ENCODE results near the gene KIT.

The KIT gene

GRCh38 chr4:54708339-54709279 lies 50.9 kb downstream of the KIT start:
- DNase-seq, result peak; percentile 15

DNA sequence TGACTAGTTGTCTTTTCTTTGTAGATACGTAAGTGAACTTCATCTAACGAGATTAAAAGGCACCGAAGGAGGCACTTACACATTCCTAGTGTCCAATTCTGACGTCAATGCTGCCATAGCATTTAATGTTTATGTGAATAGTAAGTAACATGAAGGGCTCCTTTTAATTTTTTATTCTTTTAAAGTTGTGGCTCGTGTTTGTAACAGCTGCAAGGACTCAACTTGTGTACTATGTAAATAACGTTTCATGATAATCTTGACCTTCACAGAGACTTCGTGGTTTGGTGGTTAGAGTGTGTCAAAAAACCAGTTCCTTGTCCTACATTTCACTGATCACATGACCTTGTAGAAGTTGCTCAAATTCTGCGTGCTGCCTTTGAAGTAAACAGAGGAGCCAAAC lies 51.6 kb downstream of the KIT start:
- DNase-seq, result peak; percentile 78

DNA sequence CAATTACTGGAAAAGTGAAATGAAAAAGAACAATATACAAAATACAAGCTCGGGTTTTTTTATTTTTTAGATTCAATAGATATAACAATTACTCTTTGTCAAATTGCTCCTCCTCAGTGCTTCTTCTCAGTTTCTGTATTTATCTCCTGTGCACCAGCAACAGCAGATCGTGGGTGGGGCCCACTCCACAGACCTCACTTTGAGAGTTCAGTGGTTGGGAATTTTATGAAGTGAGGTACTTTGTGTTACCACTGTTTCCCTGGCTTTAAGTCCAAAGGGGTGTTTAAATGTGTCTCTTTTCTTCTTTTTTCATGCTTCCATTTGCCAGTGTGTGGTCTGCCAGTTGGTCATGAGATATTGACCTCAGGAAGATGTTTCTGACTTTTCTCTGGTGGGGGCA lies 54.4 kb downstream of the KIT start:
- peak; percentile 84 for DNase-seq

- DNase-seq, result no peak
Observed at GRCh38 chr4:54714631-54715030, 56.9 kb downstream of the KIT start.

- DNase-seq, result no peak
Observed at GRCh38 chr4:54716478-54717065, 58.8 kb downstream of the KIT start.

DNA sequence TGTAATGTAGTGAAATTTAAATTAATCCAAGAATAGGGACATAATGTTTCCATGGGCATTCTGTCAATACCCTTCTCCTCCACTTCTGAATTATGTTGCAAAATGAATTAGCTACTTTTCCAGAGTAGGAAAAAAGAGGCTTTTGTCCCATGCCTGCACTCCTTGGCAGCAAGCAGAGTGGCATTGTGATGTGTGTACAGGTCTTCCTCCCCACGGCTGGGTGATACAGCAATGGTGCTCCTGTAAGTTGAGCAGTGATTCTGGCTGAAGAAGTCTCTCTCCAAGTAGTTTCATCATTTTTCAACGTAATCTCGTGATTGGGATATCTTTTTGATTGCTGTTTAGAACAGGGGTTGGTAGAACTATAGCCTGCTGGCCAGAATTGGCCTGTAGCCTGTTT lies 59.9 kb downstream of the KIT start:
- no peak for DNase-seq

- peak; percentile 45 for DNase-seq
Observed at GRCh38 chr4:54719378-54719777, 61.6 kb downstream of the KIT start.

DNA sequence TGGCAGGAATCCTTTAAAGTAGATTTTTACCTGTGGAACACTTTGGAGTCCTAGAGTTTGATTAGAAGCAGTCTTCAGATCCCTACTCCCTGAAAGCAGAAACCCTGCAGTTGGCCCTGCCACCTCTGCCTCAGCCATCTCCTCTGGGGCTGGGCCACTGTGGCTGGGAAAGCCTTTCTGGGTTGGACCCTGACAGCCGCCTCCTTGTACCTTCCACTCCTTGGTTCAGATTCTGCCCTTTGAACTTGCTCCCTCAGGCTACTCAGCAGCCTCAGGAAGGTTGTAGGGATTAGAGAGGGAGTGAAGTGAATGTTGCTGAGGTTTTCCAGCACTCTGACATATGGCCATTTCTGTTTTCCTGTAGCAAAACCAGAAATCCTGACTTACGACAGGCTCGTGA lies 65.5 kb downstream of the KIT start:
- no peak for DNase-seq

GRCh38 chr4:54723820-54724219 lies 66.1 kb downstream of the KIT start:
- DNase-seq, result no peak

DNA sequence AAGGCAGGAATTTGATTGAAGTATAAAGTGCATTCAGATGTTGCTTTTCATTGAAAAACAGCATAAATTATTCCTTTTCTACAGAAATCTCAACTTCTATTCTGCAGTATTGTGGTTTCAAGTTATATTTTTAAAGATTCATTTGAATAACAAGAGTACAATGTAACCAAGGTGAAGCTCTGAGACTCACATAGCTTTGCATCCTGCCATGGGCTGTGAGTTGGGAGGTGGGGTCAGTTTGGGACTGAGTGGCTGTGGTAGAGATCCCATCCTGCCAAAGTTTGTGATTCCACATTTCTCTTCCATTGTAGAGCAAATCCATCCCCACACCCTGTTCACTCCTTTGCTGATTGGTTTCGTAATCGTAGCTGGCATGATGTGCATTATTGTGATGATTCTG lies 69.2 kb downstream of the KIT start:
- no peak for DNase-seq

GRCh38 chr4:54727346-54727745 lies 69.6 kb downstream of the KIT start:
- no peak for DNase-seq

- no peak for DNase-seq
Observed at GRCh38 chr4:54728368-54728767, 70.6 kb downstream of the KIT start.

DNA sequence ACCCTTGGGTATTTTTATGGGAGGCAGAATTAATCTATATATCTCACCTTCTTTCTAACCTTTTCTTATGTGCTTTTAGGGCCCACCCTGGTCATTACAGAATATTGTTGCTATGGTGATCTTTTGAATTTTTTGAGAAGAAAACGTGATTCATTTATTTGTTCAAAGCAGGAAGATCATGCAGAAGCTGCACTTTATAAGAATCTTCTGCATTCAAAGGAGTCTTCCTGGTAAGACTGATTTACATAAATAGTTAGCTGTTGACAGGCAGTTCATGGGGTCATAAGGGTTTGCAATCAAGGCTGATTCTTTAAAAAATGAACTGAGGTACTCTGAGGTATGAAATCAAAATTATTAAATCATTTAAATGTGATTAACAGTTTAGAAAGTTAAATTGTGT lies 71.5 kb downstream of the KIT start:
- DNase-seq, result no peak

- DNase-seq, result no peak
Observed at GRCh38 chr4:54730581-54730980, 72.8 kb downstream of the KIT start.

DNA sequence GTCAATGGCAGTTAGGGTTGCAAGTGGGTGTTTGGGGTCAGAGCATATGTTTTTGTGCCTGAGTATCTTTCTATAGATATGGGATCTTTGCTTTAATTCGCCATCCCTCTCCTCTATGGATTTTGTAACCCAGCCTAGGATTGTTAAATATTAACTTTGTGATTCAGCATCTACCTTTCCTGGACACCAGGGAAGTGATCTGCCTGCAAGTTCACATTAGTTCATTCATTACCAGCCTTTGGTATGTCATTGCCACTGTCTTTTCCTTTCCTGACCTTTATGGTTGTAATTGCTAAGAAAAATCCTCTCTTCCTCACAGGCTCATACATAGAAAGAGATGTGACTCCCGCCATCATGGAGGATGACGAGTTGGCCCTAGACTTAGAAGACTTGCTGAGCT lies 73.8 kb downstream of the KIT start:
- DNase-seq, result no peak

DNA sequence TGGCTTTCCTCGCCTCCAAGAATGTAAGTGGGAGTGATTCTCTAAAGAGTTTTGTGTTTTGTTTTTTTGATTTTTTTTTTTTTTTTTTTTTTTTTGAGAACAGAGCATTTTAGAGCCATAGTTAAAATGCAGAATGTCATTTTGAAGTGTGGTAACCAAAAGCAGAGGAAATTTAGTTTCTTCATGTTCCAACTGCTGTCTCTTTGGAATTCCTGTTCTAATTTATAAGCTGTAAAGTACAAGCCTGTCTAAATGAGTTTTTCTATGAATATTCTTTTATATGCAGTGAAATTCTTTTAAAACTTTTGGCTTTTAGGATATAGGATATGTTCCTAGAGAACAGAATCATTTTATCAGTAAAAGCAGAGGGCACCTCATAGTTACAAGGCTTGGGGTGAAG lies 74.2 kb downstream of the KIT start:
- DNase-seq, result no peak

GRCh38 chr4:54737421-54737820 lies 79.7 kb downstream of the KIT start:
- no peak for DNase-seq

GRCh38 chr4:54741202-54741601 lies 83.4 kb downstream of the KIT start:
- no peak for DNase-seq

- peak; percentile 29 for DNase-seq
Observed at GRCh38 chr4:54742636-54743399, 85.1 kb downstream of the KIT start.

DNA sequence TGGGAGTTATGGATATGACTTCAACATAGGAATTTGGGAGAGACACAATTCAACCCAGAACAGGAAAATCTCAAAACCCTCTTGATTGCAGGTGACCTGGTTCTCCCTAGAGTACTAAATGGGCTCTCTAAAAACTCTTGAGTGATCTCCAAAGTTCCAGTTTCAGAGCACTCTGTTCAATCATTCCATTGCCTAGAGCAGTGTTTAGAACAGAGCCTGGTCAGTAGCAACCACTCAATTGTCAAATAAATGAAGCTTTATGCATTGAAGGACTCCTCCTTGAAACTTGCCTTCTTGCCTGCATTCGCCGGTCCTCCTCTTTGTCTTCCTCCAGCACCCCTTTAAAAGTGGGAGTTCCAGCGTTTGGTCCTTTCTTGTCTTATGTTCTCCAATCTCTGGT lies 85.8 kb downstream of the KIT start:
- DNase-seq, result no peak

- DNase-seq, result no peak
Observed at GRCh38 chr4:54744487-54744886, 86.7 kb downstream of the KIT start.

DNA sequence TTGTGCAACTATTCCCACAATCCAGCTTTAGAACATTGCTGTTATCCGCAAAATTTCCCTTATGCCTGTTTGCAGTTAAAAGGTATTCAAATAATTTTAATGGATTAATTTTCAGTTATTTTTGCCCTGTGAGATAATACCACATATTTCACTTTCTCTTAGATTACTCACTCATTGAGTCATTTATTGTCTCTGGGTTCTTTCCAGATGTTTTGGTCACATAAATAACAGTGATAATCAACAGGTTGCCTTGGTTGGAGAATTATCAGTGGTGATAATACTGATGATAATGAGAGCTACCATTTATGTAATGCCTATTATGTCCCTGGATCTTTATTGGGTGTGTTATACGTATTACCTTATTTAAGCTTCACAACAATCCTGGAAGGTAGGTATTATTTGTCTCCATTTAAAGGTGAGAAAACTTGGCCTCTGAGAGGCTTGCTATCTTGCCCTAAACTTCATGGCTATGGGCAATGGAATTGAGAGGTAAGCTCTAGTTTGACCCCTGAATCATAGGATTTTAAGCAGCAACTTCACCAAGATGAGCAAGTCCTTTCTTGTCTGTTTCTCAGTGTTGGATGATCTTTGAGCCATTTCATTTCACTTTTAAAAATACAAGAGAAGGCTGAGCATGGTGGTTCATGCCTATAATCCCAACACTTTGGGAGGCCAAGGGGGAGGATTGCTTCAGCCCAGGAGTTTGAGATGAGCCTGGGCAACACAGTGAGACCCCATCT lies 87.4 kb downstream of the KIT start:
- DNase-seq, result no peak

GRCh38 chr4:54746218-54746617 lies 88.5 kb downstream of the KIT start:
- DNase-seq, result peak; percentile 18
